H1 (cell line): Measurements from ENCODE around the gene CPA2. TPM values are rescaled to one million over a fixed set of nuclear protein-coding genes. Genes with fewer than 3 reads are reported as not detected.

ENCODE experiments used
- CTCF ChIA-PET: fragments of 300-600 bp; sonication (Branson Sonifier 250); formaldehyde crosslinking; loops from one replicate; lab custom pipeline; 2021; ENCODE audit not compliant: partially characterized antibody; lab: Charles Lee
- POLR2A ChIA-PET: fragments of 300-600 bp; sonication (Branson Sonifier 250); formaldehyde crosslinking; loops from one replicate; lab custom pipeline; 2021; ENCODE audit warnings: inconsistent platforms; ENCODE audit not compliant: partially characterized antibody; lab: Charles Lee
- DNase-seq, 2 experiments: peaks; one replicate each; pipeline versions ENCODE4 v3.0.0 to v3.0.0-alpha.2; 2010 to 2022; ENCODE audit warnings: low spot score in 2 of 2, low read depth in 1 of 2, mixed read lengths in 1 of 2
- FAIRE-seq: peaks from 2 replicates; lab custom pipeline; 2011; peaks lifted over from hg19 to GRCh38; lab: Jason Lieb, UNC
- H2AFZ ChIP-seq: 2 replicates; pipeline ENCODE4 v1.8.1; 2012; ENCODE audit warnings: low read length, inconsistent platforms
- H2AK5ac ChIP-seq: 2 replicates; pipeline ENCODE4 v1.6.1; 2013; ENCODE audit warnings: low read depth, low read length
- H2BK120ac ChIP-seq: replicated peaks from 2 replicates; pipeline ENCODE3; 2013; ENCODE audit warnings: low read depth, low read length, inconsistent platforms
- H2BK12ac ChIP-seq: 2 replicates; pipeline ENCODE4 v1.6.1; 2013; ENCODE audit warnings: low read depth, low read length
- H2BK15ac ChIP-seq: 2 replicates; pipeline ENCODE4 v1.6.1; 2013; ENCODE audit warnings: low read length
- H2BK20ac ChIP-seq: 2 replicates; pipeline ENCODE4 v1.6.1; 2013; ENCODE audit warnings: low read length
- H2BK5ac ChIP-seq: 2 replicates; pipeline ENCODE4 v1.6.1; 2013; ENCODE audit warnings: low read depth, low read length
- H3K14ac ChIP-seq: 2 replicates; pipeline ENCODE4 v1.6.1; 2013; ENCODE audit warnings: inconsistent platforms; ENCODE audit not compliant: insufficient read length
- H3K18ac ChIP-seq: 2 replicates; pipeline ENCODE4 v1.6.1; 2013; ENCODE audit warnings: low read length; ENCODE audit errors: extremely low read depth
- H3K23ac ChIP-seq: 2 replicates; pipeline ENCODE4 v1.6.1; 2013; ENCODE audit warnings: inconsistent platforms; ENCODE audit not compliant: insufficient read length
- H3K23me2 ChIP-seq: 2 replicates; pipeline ENCODE4 v1.6.1; 2013; ENCODE audit warnings: low read depth, low read length
- H3K27ac ChIP-seq: 2 replicates; pipeline ENCODE4 v1.6.1; 2011; ENCODE audit warnings: low read depth, low read length, inconsistent platforms
- H3K27me3 ChIP-seq, 4 experiments: replicated peaks in 1 of 4; 1 replicate in 1 of 4; 2 replicates in 3 of 4; pipeline versions ENCODE4 v1.6.1 to v1.8.1; 2011 to 2013; ENCODE audit warnings: low read length in 3 of 4, mild to moderate bottlenecking in 3 of 4, inconsistent platforms in 2 of 4, mixed read lengths in 2 of 4, moderate library complexity in 1 of 4; ENCODE audit not compliant: control insufficient read depth in 3 of 4, insufficient read depth in 3 of 4; ENCODE audit errors: extremely low read depth in 1 of 4
- H3K36me3 ChIP-seq, 4 experiments: 2 replicates each; pipeline versions ENCODE4 v1.6.1 to v1.8.1; 2011 to 2013; ENCODE audit warnings: mild to moderate bottlenecking in 4 of 4, low read length in 3 of 4, moderate library complexity in 2 of 4, control low read depth in 1 of 4, inconsistent platforms in 1 of 4; ENCODE audit not compliant: insufficient read depth in 4 of 4, control insufficient read depth in 2 of 4
- H3K4ac ChIP-seq: replicated peaks from 2 replicates; pipeline ENCODE3; 2013; ENCODE audit warnings: low read length, low read depth, mixed read lengths, inconsistent platforms; ENCODE audit not compliant: insufficient read length
- H3K4me1 ChIP-seq, 4 experiments: replicated peaks in 1 of 4; 1 replicate in 1 of 4; 2 replicates in 3 of 4; pipeline versions ENCODE4 v1.6.1 to v1.8.1; 2011 to 2013; ENCODE audit warnings: low read length in 3 of 4, inconsistent platforms in 2 of 4, mixed read lengths in 1 of 4; ENCODE audit not compliant: insufficient read depth in 4 of 4, control insufficient read depth in 3 of 4
- H3K4me2 ChIP-seq, 2 experiments: 2 replicates each; pipeline versions ENCODE4 v1.6.1 to v1.8.1; 2011 to 2013; ENCODE audit warnings: low read depth in 2 of 2, low read length in 2 of 2, control low read depth in 1 of 2, inconsistent platforms in 1 of 2, mild to moderate bottlenecking in 1 of 2; ENCODE audit not compliant: insufficient read depth in 1 of 2
- H3K4me3 ChIP-seq, 4 experiments: fragments of 200-600, 300-600 bp in 1 of 4; sonication (generic), shearing (Covaris generic), sonication (Bioruptor Twin) in 1 of 4; 2 replicates each; pipeline versions ENCODE4 v1.5.1 to v1.8.1; 2011 to 2016; ENCODE audit warnings: low read length in 4 of 4, low read depth in 3 of 4, control low read depth in 2 of 4, inconsistent platforms in 2 of 4, mild to moderate bottlenecking in 2 of 4, mixed read lengths in 1 of 4, moderate library complexity in 1 of 4; ENCODE audit not compliant: insufficient read depth in 2 of 4; ENCODE audit errors: extremely low read depth in 1 of 4
- H3K56ac ChIP-seq: replicated peaks from 2 replicates; pipeline ENCODE3; 2013; ENCODE audit warnings: low read depth, mild to moderate bottlenecking, mixed read lengths, low read length, inconsistent platforms; ENCODE audit not compliant: insufficient read length
- H3K79me1 ChIP-seq: 2 replicates; pipeline ENCODE4 v1.6.1; 2013; ENCODE audit warnings: low read depth, low read length, control low read depth
- H3K79me2 ChIP-seq, 2 experiments: 2 replicates each; pipeline versions ENCODE4 v1.6.1 to v1.8.1; 2012 to 2013; ENCODE audit warnings: low read length in 2 of 2, mild to moderate bottlenecking in 2 of 2, inconsistent platforms in 1 of 2; ENCODE audit not compliant: insufficient read depth in 2 of 2, control insufficient read depth in 1 of 2
- H3K9ac ChIP-seq, 4 experiments: replicated peaks in 1 of 4; 1 replicate in 1 of 4; 2 replicates in 3 of 4; pipeline versions ENCODE4 v1.6.1 to v1.8.1; 2011 to 2013; ENCODE audit warnings: low read depth in 3 of 4, low read length in 3 of 4, control low read depth in 2 of 4, mild to moderate bottlenecking in 2 of 4, moderate library complexity in 2 of 4, inconsistent platforms in 1 of 4; ENCODE audit errors: extremely low read depth in 1 of 4
- H3K9me3 ChIP-seq, 2 experiments: 2 replicates each; pipeline versions ENCODE4 v1.6.1 to v1.8.1; 2012 to 2013; ENCODE audit warnings: mild to moderate bottlenecking in 2 of 2, moderate library complexity in 2 of 2, control low read depth in 1 of 2, inconsistent platforms in 1 of 2, low read depth in 1 of 2, low read length in 1 of 2, mixed read lengths in 1 of 2; ENCODE audit not compliant: insufficient read depth in 2 of 2
- H4K20me1 ChIP-seq, 2 experiments: replicated peaks in 1 of 2; 2 replicates each; pipeline versions ENCODE3 to v1.8.1; 2011 to 2013; ENCODE audit warnings: inconsistent platforms in 2 of 2, low read length in 2 of 2, mild to moderate bottlenecking in 1 of 2; ENCODE audit not compliant: insufficient read depth in 2 of 2, control insufficient read depth in 1 of 2
- H4K5ac ChIP-seq: 2 replicates; pipeline ENCODE4 v1.6.1; 2013; ENCODE audit warnings: low read length, low read depth, mixed read lengths, inconsistent platforms; ENCODE audit not compliant: insufficient read length
- H4K8ac ChIP-seq: 2 replicates; pipeline ENCODE4 v1.8.0; 2013; ENCODE audit warnings: mild to moderate bottlenecking, moderate library complexity, low read length, inconsistent platforms; ENCODE audit not compliant: insufficient read depth; ENCODE audit errors: extremely low read depth
- H4K91ac ChIP-seq: replicated peaks from 2 replicates; pipeline ENCODE3; 2013; ENCODE audit warnings: low read length, mixed read lengths, inconsistent platforms; ENCODE audit not compliant: insufficient read length
- WGBS, 2 experiments: shearing (Covaris generic) in 1 of 2; methylation state at CpG; one replicate each; pipeline versions ENCODE4 v1.1.6 to v1.1.7; 2013 to 2015; ENCODE audit warnings: low lambda C conversion rate in 2 of 2, mixed read lengths in 2 of 2, inconsistent platforms in 1 of 2, low coverage in 1 of 2, missing lambda C conversion rate in 1 of 2; ENCODE audit not compliant: insufficient replicate concordance in 2 of 2, insufficient coverage in 1 of 2, insufficient read length in 1 of 2; ENCODE audit errors: extremely low coverage in 1 of 2, missing lambda C conversion rate in 1 of 2; 5-methylcytosine and 5-hydroxymethylcytosine counted together
- polyA plus RNA-seq, 7 experiments: library from polyadenylated mRNA; depleted of rRNA in 3 of 7; stranded (reverse) in 5 of 7; unstranded in 2 of 7; fragments of >200 nt in 5 of 7; fragments of 200-250 nt in 2 of 7; gene quantifications; 1 replicate in 5 of 7; 2 replicates in 1 of 7; 4 replicates in 1 of 7; pipeline versions ENCODE4 v1.2.1 to v1.2.3, GENCODE V29; 2011 to 2013; ENCODE audit warnings: missing spikeins in 2 of 7, mixed read lengths in 2 of 7
- total RNA-seq: library from RNA; stranded (reverse); fragmentation: NEBNext Ultra II Directional; extraction: Animal tissue kit (Norgen Biotek cat#: 25700); gene quantifications from 2 replicates; pipeline ENCODE4 v1.2.1, GENCODE V29; 2021

Gene CPA2
- total and polyA plus RNA-seq, 2 of the 8 experiments (the other 6 are each of a cell fraction or from before 2014, with no cell fraction given) = 0.21 TPM; not detected in 1

DNA sequence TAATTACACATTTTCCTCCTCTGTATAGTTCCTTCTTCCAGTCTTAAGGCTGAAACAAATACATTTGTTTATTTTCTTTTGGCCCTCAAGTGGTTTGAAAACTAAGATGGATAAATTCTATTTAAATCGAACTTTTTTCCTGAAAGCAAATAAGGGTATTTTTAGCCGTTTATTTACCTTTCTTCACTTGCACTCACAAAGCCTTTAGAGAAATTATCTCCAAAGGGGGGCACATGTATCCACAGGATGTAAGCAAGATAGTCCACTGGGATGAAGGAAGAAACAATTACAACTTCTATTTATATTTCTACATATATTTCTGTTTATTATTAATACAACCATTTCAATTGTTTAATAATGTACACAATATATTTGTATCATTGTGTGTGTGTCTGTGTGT, 36.5 kb downstream of the CPA2 start:
- Histone ChIP-seq H2AFZ (no peak overlapping the region), H3K9ac (no peak overlapping the region), H3K14ac (no peak overlapping the region), H3K18ac (no peak overlapping the region), H3K23ac (no peak overlapping the region), H3K4ac (no peak overlapping the region), H4K20me1 (no peaks in the 10 kb centered on the region), H3K4me2 (no peak overlapping the region), H3K79me2 (no peaks in the 10 kb centered on the region), H4K5ac (no peak overlapping the region), H3K27me3 (no peaks in the 10 kb centered on the region), H2BK5ac (no peak overlapping the region), H4K91ac (no peak overlapping the region), H4K8ac (no peak overlapping the region), H3K9me3 (no peaks in the 10 kb centered on the region), H3K36me3 (no peaks in the 10 kb centered on the region), H3K4me1 (no peaks in the 10 kb centered on the region), H2BK15ac (no peak overlapping the region), H3K56ac (no peak overlapping the region), H3K79me1 (no peaks in the 10 kb centered on the region), H3K4me3 (no peak overlapping the region), H2BK120ac (no peak overlapping the region), H3K23me2 (no peaks in the 10 kb centered on the region), H2AK5ac (no peak overlapping the region), H3K27ac (no peak overlapping the region), H2BK12ac (no peak overlapping the region), H2BK20ac (no peak overlapping the region)
- FAIRE-seq (no peak), DNase-seq (no peak)
- POLR2A ChIA-PET = no interaction called here
- 85% methylated on average over 2 of the region's 2 CpGs; no CpG with 5 or more reads in 1 of the 2 experiments for WGBS, 2 experiments
- CTCF ChIA-PET = interaction anchor here (1.1 to 1.5 kb wide), 4 partner anchors 25 to 78 kb away, joined by 3 to 4 read pairs (median 4); no protein-coding TSS in a partner anchor
